Measurements from ENCODE around the gene TFIP11. TPM values are rescaled to one million over a fixed set of nuclear protein-coding genes. Genes with fewer than 3 reads are reported as not detected.
A peak's percentile ranks its signal among the peaks of the same experiment; 100 is the strongest.

The TFIP11 gene
- total and polyA plus RNA-seq, 12 donors: 18.8 to 25.5 (median 23.0) TPM

GRCh38 chr22:26536762-26537134 lies 24.5 kb upstream of the TFIP11 start:
- H3K27me3 ChIP-seq: no peaks in the 10 kb centered on the region
- DNase-seq (no peak), ATAC-seq (no peak)
- H3K4me1 ChIP-seq: peaks cover 0 to 22% (median 13%) of the 10 kb centered on the region in 9 donors
- TF ChIP-seq, protein P1, sequence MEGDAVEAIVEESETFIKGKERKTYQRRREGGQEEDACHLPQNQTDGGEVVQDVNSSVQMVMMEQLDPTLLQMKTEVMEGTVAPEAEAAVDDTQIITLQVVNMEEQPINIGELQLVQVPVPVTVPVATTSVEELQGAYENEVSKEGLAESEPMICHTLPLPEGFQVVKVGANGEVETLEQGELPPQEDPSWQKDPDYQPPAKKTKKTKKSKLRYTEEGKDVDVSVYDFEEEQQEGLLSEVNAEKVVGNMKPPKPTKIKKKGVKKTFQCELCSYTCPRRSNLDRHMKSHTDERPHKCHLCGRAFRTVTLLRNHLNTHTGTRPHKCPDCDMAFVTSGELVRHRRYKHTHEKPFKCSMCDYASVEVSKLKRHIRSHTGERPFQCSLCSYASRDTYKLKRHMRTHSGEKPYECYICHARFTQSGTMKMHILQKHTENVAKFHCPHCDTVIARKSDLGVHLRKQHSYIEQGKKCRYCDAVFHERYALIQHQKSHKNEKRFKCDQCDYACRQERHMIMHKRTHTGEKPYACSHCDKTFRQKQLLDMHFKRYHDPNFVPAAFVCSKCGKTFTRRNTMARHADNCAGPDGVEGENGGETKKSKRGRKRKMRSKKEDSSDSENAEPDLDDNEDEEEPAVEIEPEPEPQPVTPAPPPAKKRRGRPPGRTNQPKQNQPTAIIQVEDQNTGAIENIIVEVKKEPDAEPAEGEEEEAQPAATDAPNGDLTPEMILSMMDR (IDR thresholded peaks at IDR 0.05): no peak
- H3K27ac ChIP-seq: no peak overlapping the region
- intact Hi-C loops (cut with DNase I): loop anchor here in 1 of 10 donors (10.0 kb wide), 1 partner anchor 48 kb away; no protein-coding TSS in a partner anchor
- peaks cover 0 to 90% (median 10%) of the 10 kb centered on the region in 9 donors for H3K36me3 ChIP-seq
- no peak overlapping the region for H3K4me3 ChIP-seq
- H3K9me3 ChIP-seq: no peaks in the 10 kb centered on the region
- WGBS, 2 donors: 96 to 99% methylated on average over 3 of the region's 3 CpGs

GRCh38 chr22:26536056-26536761 lies 23.9 kb upstream of the TFIP11 start:
- peak overlapping the region in 1 of 10 donors; percentile 76 for H3K27ac ChIP-seq
- H3K4me3 ChIP-seq: no peak overlapping the region
- peaks cover 0 to 22% (median 13%) of the 10 kb centered on the region in 9 donors for H3K4me1 ChIP-seq
- DNase-seq (no peak), ATAC-seq (no peak)
- H3K27me3 ChIP-seq: no peaks in the 10 kb centered on the region
- intact Hi-C loops (cut with DNase I): loop anchor here in 1 of 10 donors (10.0 kb wide), 1 partner anchor 49 kb away; no protein-coding TSS in a partner anchor
- 96 to 98% methylated on average over 12 of the region's 12 CpGs for WGBS, 2 donors
- H3K36me3 ChIP-seq: peaks cover 0 to 90% (median 12%) of the 10 kb centered on the region in 9 donors
- H3K9me3 ChIP-seq: no peaks in the 10 kb centered on the region
- TF ChIP-seq, protein P1 (IDR thresholded peaks at IDR 0.05): no peak

GRCh38 chr22:26535603-26535908 lies 23.3 kb upstream of the TFIP11 start:
- 97% methylated on average over 3 of the region's 3 CpGs for WGBS, 2 donors
- no peak for DNase-seq

DNA sequence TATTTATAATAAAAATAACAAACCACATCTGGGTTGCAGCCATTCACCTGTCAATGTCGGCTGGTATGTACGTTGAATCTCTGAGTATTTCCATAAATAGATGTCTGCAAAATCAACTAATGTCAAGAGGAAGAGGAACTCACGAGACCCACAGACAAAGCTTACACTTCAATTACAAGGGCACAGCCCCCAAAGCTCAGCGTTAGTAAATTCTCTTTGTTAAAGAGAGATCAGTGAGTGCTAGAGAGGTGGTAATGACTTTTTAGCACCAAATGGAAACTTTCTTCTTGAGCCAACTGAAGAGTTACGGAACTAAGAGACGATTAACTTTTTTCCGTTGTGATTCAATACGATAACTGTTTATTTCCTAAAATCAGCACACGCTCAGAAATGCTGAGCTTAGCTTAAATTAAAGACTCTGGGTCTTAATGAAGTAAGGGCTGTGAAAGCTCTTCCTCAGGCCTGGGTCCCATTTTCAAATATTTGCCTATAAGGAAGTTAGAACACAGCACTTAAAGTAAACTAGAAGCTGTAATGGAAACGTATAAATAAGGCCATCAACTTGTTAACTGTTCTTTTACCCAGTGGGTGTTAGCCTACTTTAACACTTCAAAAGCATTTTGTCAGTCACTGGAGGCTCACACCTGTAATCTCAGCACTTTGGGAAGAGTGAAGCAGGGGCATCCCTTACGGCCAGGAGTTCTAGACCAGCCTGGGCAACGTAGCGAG lies 22.8 kb upstream of the TFIP11 start:
- DNase-seq (no peak), ATAC-seq (peak in 1 of 8 donors; percentile 29)
- H3K4me1 ChIP-seq: peaks cover 0 to 24% (median 13%) of the 10 kb centered on the region in 9 donors
- peaks cover 0 to 90% (median 9%) of the 10 kb centered on the region in 9 donors for H3K36me3 ChIP-seq
- peak overlapping the region in 6 of 10 donors; percentile 2 to 76 (median 18) for H3K27ac ChIP-seq
- H3K9me3 ChIP-seq: no peaks in the 10 kb centered on the region
- intact Hi-C loops (cut with DNase I): loop anchor here in 1 of 10 donors (10.0 kb wide), 1 partner anchor 50 kb away; no protein-coding TSS in a partner anchor
- WGBS, 2 donors: 47 to 58% methylated on average over 13 of the region's 13 CpGs
- H3K4me3 ChIP-seq: no peak overlapping the region
- TF ChIP-seq, protein P1 (IDR thresholded peaks at IDR 0.05): no peak
- no peaks in the 10 kb centered on the region for H3K27me3 ChIP-seq

More at GRCh38 chr22:26535603-26535908, 23.3 kb upstream of the TFIP11 start:
- Histone ChIP-seq H3K4me3 (no peak overlapping the region), H3K27me3 (no peaks in the 10 kb centered on the region), H3K36me3 (peaks cover 0 to 90% (median 11%) of the 10 kb centered on the region in 9 donors), H3K4me1 (peaks cover 0 to 22% (median 13%) of the 10 kb centered on the region in 9 donors), H3K9me3 (no peaks in the 10 kb centered on the region), H3K27ac (peak overlapping the region in 3 of 10 donors; percentile 2 to 76 (median 16))
- intact Hi-C loops (cut with DNase I): loop anchor here in 1 of 10 donors (10.0 kb wide), 1 partner anchor 49 kb away; no protein-coding TSS in a partner anchor
- TF ChIP-seq, protein P1 (IDR thresholded peaks at IDR 0.05): no peak
- no peak for ATAC-seq

Measured in heart right ventricle (tissue), 16 donors.